Suprapubic skin (tissue), 4 donors: Measurements from ENCODE around the gene MAST4.

Experiments used
- EP300 ChIP-seq: sonication (generic); formaldehyde crosslinking; IDR thresholded peaks from one replicate; pipeline ENCODE4 v1.6.1; 2017; ENCODE audit warnings: antibody characterized with exemption
- POLR2A ChIP-seq, 2 donors: fragments of 450-650 bp; IDR thresholded peaks; one replicate each; pipeline ENCODE4 v1.6.1; 2017; ENCODE audit warnings: antibody characterized with exemption in 2 of 2, mild to moderate bottlenecking in 2 of 2, moderate library complexity in 2 of 2
- POLR2AphosphoS5 ChIP-seq, 3 donors: sonication (generic); formaldehyde crosslinking; IDR thresholded peaks; one replicate each; pipeline ENCODE4 v1.6.1; 2017; ENCODE audit warnings: antibody characterized with exemption in 3 of 3
- TF ChIP-seq, protein P1 (sequence below), 2 donors: fragments of 200-600 bp in 1 of 2; fragments of 450-650 bp in 1 of 2; sonication (generic) in 1 of 2; IDR thresholded peaks; one replicate each; pipeline ENCODE4 v1.5.1; 2016 to 2019; ENCODE audit warnings: antibody characterized with exemption in 2 of 2, mild to moderate bottlenecking in 1 of 2, moderate library complexity in 1 of 2

DNA sequence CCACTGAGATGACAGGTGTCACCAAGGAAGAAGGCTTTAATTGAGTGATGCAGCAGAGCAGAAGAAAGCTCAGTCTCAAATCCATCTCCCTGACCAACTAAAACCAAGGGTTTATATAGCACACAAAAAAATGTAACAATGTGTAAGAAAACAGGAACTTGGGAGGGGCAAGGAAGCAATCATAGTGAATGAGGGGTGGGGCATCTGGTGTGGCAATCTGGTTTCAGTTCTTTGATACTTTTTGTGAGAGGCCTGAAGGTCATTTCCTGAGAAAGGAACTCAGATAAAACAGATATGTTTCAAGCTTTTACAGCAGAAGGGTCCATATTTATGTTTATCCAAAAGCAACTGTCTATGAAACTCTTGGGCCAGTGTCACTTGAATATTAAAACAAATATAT lies 580.7 kb downstream of the MAST4 start:
- TF ChIP-seq, protein P1, sequence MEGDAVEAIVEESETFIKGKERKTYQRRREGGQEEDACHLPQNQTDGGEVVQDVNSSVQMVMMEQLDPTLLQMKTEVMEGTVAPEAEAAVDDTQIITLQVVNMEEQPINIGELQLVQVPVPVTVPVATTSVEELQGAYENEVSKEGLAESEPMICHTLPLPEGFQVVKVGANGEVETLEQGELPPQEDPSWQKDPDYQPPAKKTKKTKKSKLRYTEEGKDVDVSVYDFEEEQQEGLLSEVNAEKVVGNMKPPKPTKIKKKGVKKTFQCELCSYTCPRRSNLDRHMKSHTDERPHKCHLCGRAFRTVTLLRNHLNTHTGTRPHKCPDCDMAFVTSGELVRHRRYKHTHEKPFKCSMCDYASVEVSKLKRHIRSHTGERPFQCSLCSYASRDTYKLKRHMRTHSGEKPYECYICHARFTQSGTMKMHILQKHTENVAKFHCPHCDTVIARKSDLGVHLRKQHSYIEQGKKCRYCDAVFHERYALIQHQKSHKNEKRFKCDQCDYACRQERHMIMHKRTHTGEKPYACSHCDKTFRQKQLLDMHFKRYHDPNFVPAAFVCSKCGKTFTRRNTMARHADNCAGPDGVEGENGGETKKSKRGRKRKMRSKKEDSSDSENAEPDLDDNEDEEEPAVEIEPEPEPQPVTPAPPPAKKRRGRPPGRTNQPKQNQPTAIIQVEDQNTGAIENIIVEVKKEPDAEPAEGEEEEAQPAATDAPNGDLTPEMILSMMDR (IDR thresholded peaks at IDR 0.05): no peak
- TF ChIP-seq POLR2A (IDR thresholded peaks at IDR 0.05) (no peak), POLR2AphosphoS5 (IDR thresholded peaks at IDR 0.05) (no peak), EP300 (no peak)
